ENCODE measurements around the gene INTS7. TPM values are rescaled to one million over a fixed set of nuclear protein-coding genes. Genes with fewer than 3 reads are reported as not detected.
"Not testable (repeated sequence)": the region's sequence is repeated elsewhere in the genome, so short reads cannot be mapped to it uniquely, and the experiment has no call there.

Gene INTS7
- total RNA-seq, 1 experiment from 2014 or later: 25.3 TPM

DNA sequence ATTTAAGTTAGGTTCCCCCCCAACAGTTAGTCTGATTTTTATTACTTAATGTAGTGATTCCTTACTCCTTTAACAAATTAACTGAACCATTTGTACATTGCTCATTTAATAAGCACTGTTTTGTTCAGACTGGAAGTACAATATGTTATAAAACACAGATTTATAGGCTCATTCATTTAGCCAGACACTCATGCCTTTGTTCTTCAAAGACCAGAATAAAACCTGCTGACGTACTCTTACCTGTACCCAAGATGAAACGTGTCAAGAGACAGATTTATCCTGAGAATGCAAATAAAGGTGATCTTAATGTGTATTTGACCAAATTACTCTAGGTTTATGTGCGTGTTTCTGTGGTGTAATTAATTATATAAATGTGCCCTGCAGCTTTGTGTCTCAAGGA lies 92.8 kb downstream of the INTS7 start:
- Histone ChIP-seq H3K9me2 (replicated peaks; ENCODE audit: low read length) (no peaks in the 10 kb centered on the region), H2AFZ (ENCODE audit: low read length) (no peak overlapping the region), H3K9me3 (ENCODE audit: low read length) (no peaks in the 10 kb centered on the region), H3K27ac (ENCODE audit: low read length) (no peak overlapping the region), H3F3A (ENCODE audit: low read length, unreplicated experiment) (no peaks in the 10 kb centered on the region), H3K36me3 (ENCODE audit: low read depth, low read length) (peaks cover 8% of the 10 kb centered on the region), H3K27me3 (ENCODE audit: low read length) (no peaks in the 10 kb centered on the region), H3K4me2 (ENCODE audit: low read length) (no peak overlapping the region), H4K20me1 (ENCODE audit: low read length) (no peaks in the 10 kb centered on the region), H3K4me3 (ENCODE audit: low read length) (no peak overlapping the region), H3K79me2 (ENCODE audit: low read length) (no peaks in the 10 kb centered on the region), H3K9ac (ENCODE audit: low read length) (no peak overlapping the region), H3K4me1 (ENCODE audit: insufficient read depth, low read length) (peaks cover 10% of the 10 kb centered on the region)
- POLR2A ChIA-PET (ENCODE audit: unreplicated experiment): no interaction called here
- no peak for ATAC-seq
- BruUV-seq (replicated peaks): no TSS peak
- intact Hi-C loops (cut with micrococcal nuclease): no loop called here
- no peak for TF ChIP-seq EZH2phosphoT487 (IDR thresholded peaks at IDR 0.05; ENCODE audit: borderline replicate concordance, low read length)
- TF ChIP-seq, protein P1, sequence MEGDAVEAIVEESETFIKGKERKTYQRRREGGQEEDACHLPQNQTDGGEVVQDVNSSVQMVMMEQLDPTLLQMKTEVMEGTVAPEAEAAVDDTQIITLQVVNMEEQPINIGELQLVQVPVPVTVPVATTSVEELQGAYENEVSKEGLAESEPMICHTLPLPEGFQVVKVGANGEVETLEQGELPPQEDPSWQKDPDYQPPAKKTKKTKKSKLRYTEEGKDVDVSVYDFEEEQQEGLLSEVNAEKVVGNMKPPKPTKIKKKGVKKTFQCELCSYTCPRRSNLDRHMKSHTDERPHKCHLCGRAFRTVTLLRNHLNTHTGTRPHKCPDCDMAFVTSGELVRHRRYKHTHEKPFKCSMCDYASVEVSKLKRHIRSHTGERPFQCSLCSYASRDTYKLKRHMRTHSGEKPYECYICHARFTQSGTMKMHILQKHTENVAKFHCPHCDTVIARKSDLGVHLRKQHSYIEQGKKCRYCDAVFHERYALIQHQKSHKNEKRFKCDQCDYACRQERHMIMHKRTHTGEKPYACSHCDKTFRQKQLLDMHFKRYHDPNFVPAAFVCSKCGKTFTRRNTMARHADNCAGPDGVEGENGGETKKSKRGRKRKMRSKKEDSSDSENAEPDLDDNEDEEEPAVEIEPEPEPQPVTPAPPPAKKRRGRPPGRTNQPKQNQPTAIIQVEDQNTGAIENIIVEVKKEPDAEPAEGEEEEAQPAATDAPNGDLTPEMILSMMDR (conservative IDR thresholded peaks at IDR 0.05; ENCODE audit: low read depth, low read length): no peak
- TF ChIP-seq EZH2 (IDR thresholded peaks at IDR 0.05; ENCODE audit: low read length, unreplicated experiment): no peak
- DNase-seq: no peak
- CTCF ChIA-PET: no interaction called here

DNA sequence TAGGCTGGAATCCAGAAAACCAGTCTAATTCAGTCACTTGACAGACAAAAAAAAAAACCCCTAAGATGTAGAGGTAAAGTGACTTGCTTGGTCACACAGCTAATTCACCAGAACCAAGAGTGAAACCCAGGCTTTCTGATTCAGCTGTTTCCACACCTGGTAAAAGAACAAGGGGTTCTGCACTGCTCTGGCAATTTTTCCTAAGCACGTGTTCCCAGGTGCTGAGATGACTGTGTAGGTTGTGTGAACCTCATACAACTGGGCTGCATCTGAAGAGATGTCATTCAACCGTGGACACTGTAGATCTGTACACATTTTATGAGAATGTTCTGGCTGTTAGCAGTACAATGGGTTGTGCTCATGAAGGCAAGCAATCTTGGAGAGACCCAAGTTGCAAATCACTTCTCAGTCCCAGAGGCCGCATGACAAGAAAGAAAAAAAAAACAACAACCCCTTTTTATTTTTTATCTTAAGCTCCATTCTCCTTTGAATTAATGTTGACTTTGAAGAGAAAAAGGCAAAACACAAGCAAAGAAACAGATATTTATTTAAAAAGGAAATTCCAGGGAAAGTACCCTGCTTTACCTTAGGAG lies 95.4 kb downstream of the INTS7 start:
- no peaks in the 10 kb centered on the region for H3K27me3 ChIP-seq (ENCODE audit: low read length)
- no peak overlapping the region for H3K27ac ChIP-seq (ENCODE audit: low read length)
- no peak overlapping the region for H3K4me3 ChIP-seq (ENCODE audit: low read length)
- no peaks in the 10 kb centered on the region for H3F3A ChIP-seq (ENCODE audit: low read length, unreplicated experiment)
- H2AFZ ChIP-seq (ENCODE audit: low read length): no peak overlapping the region
- H3K4me2 ChIP-seq (ENCODE audit: low read length): no peak overlapping the region
- TF ChIP-seq EZH2 (IDR thresholded peaks at IDR 0.05; ENCODE audit: low read length, unreplicated experiment) (no peak), EZH2phosphoT487 (IDR thresholded peaks at IDR 0.05; ENCODE audit: borderline replicate concordance, low read length) (no peak)
- TF ChIP-seq, protein P1 (conservative IDR thresholded peaks at IDR 0.05; ENCODE audit: low read depth, low read length): no peak
- ATAC-seq: no peak
- no peaks in the 10 kb centered on the region for H3K9me3 ChIP-seq (ENCODE audit: low read length)
- no peaks in the 10 kb centered on the region for H3K79me2 ChIP-seq (ENCODE audit: low read length)
- DNase-seq: no peak
- BruUV-seq (replicated peaks): no TSS peak
- POLR2A ChIA-PET (ENCODE audit: unreplicated experiment): no interaction called here
- H3K4me1 ChIP-seq (ENCODE audit: insufficient read depth, low read length): peaks cover 6% of the 10 kb centered on the region
- CTCF ChIA-PET: no interaction called here
- H3K36me3 ChIP-seq (ENCODE audit: low read depth, low read length): peaks cover 8% of the 10 kb centered on the region
- H3K9ac ChIP-seq (ENCODE audit: low read length): no peak overlapping the region
- no peaks in the 10 kb centered on the region for H3K9me2 ChIP-seq (replicated peaks; ENCODE audit: low read length)
- no peaks in the 10 kb centered on the region for H4K20me1 ChIP-seq (ENCODE audit: low read length)
- intact Hi-C loops (cut with micrococcal nuclease): no loop called here

DNA sequence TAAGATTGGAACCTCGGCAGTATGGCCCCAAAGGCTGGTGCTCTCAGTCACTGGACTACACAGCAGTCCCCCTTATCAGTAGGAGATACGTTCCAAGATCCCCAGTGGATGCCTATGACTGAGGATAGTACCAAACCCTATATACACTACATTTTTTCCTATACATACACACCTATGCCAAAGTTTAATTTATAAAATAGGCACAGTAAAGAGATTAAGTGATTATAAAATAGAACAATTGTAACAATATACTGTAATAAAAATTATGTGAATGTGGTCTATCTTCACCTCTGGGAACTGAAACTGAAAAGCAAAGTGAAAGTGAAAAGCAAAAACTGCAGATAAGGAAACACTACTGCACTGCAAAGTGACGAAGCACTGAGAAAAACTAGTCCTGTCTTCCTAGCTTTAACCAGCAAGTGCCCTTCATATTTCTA lies 96.8 kb downstream of the INTS7 start:
- ChIA-PET POLR2A (ENCODE audit: unreplicated experiment) (no interaction called here), CTCF (interaction anchor here (0.6 kb wide), 1 partner anchor 201 kb away, joined by 3 read pairs; no protein-coding TSS in a partner anchor)
- Histone ChIP-seq H3K27ac (ENCODE audit: low read length) (no peak overlapping the region), H3K4me1 (ENCODE audit: insufficient read depth, low read length) (no peaks in the 10 kb centered on the region), H2AFZ (ENCODE audit: low read length) (no peak overlapping the region), H3K4me2 (ENCODE audit: low read length) (no peak overlapping the region), H3K9me2 (replicated peaks; ENCODE audit: low read length) (no peaks in the 10 kb centered on the region), H3K36me3 (ENCODE audit: low read depth, low read length) (peaks cover 5% of the 10 kb centered on the region), H3K9ac (ENCODE audit: low read length) (no peak overlapping the region), H3F3A (ENCODE audit: low read length, unreplicated experiment) (no peaks in the 10 kb centered on the region), H3K9me3 (ENCODE audit: low read length) (no peaks in the 10 kb centered on the region), H3K79me2 (ENCODE audit: low read length) (no peaks in the 10 kb centered on the region), H4K20me1 (ENCODE audit: low read length) (no peaks in the 10 kb centered on the region), H3K27me3 (ENCODE audit: low read length) (no peaks in the 10 kb centered on the region), H3K4me3 (ENCODE audit: low read length) (no peak overlapping the region)
- TF ChIP-seq EZH2phosphoT487 (IDR thresholded peaks at IDR 0.05; ENCODE audit: borderline replicate concordance, low read length) (no peak), EZH2 (IDR thresholded peaks at IDR 0.05; ENCODE audit: low read length, unreplicated experiment) (no peak)
- TF ChIP-seq, protein P1 (conservative IDR thresholded peaks at IDR 0.05; ENCODE audit: low read depth, low read length): no peak
- DNase-seq (no peak), ATAC-seq (no peak)
- BruUV-seq (replicated peaks): no TSS peak
- intact Hi-C loops (cut with micrococcal nuclease): no loop called here

DNA sequence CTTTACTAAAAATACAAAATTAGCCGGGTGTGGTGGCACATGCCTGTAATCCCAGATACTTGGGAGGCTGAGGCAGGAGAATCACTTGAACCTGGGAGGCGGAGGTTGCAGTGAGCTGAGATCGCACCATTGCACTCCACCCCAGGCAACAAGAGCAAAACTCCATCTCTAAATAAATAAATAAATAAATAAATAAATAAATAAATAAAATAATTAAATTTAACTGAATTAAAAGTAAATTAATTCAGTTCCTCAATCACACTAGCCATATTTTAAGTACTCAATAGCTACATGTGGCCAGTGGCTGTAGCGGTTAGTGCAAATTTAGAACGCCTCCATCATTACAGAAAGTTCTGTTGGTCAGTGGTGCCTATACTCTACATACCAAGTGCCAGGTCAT lies 97.9 kb downstream of the INTS7 start:
- H3F3A ChIP-seq (ENCODE audit: low read length, unreplicated experiment); H3K4me1 ChIP-seq (ENCODE audit: insufficient read depth, low read length); ATAC-seq; H3K9ac ChIP-seq (ENCODE audit: low read length); BruUV-seq (replicated peaks); H3K36me3 ChIP-seq (ENCODE audit: low read depth, low read length); H4K20me1 ChIP-seq (ENCODE audit: low read length); H3K4me3 ChIP-seq (ENCODE audit: low read length); H3K4me2 ChIP-seq (ENCODE audit: low read length); DNase-seq; H3K27me3 ChIP-seq (ENCODE audit: low read length); H2AFZ ChIP-seq (ENCODE audit: low read length); intact Hi-C loops (cut with micrococcal nuclease); CTCF ChIA-PET; H3K27ac ChIP-seq (ENCODE audit: low read length); H3K9me2 ChIP-seq (replicated peaks; ENCODE audit: low read length); H3K9me3 ChIP-seq (ENCODE audit: low read length); H3K79me2 ChIP-seq (ENCODE audit: low read length): not testable (repeated sequence)
- POLR2A ChIA-PET (ENCODE audit: unreplicated experiment): interaction anchor here (0.6 kb wide), 1 partner anchor 23 kb away, joined by 4 read pairs; no protein-coding TSS in a partner anchor
